DOHH2 (cell line): ENCODE measurements around the gene SIRT1.

Experiments used
- H3F3A ChIP-seq: fragments of 200-600 bp; sonication (generic), shearing (Covaris generic); 2 replicates; pipeline ENCODE4 v1.6.0; 2016; ENCODE audit warnings: antibody characterized with exemption, mild to moderate bottlenecking; ENCODE audit not compliant: control insufficient read depth, insufficient read depth
- H3K27ac ChIP-seq: fragments of 200-600 bp; sonication (generic); 2 replicates; pipeline ENCODE4 v1.5.1; 2014; ENCODE audit warnings: low read depth, mild to moderate bottlenecking, low read length, moderate library complexity
- H3K27me3 ChIP-seq: fragments of 200-600 bp; sonication (generic); 2 replicates; pipeline ENCODE4 v1.6.1; 2014; ENCODE audit warnings: mild to moderate bottlenecking, low read length, mixed read lengths; ENCODE audit not compliant: control insufficient read depth
- H3K36me3 ChIP-seq: fragments of 200-600 bp; sonication (generic); 2 replicates; pipeline ENCODE4 v1.6.1; 2014; ENCODE audit warnings: mild to moderate bottlenecking, low read length, moderate library complexity, mixed read lengths; ENCODE audit not compliant: control insufficient read depth
- H3K4me1 ChIP-seq: fragments of 200-600 bp; sonication (generic); 2 replicates; pipeline ENCODE4 v1.6.1; 2014; ENCODE audit warnings: mild to moderate bottlenecking, low read length, mixed read lengths; ENCODE audit not compliant: control insufficient read depth
- H3K4me2 ChIP-seq: fragments of 200-600 bp; sonication (generic); 2 replicates; pipeline ENCODE4 v1.6.0; 2014; ENCODE audit warnings: mild to moderate bottlenecking, low read length, moderate library complexity
- H3K4me3 ChIP-seq: fragments of 200-600 bp; sonication (generic); 2 replicates; pipeline ENCODE4 v1.5.1; 2014; ENCODE audit warnings: mild to moderate bottlenecking, low read length, mixed read lengths
- H3K79me2 ChIP-seq: fragments of 200-600 bp; sonication (generic); 2 replicates; pipeline ENCODE4 v1.6.1; 2014; ENCODE audit warnings: mild to moderate bottlenecking, low read length, mixed read lengths; ENCODE audit not compliant: control insufficient read depth
- H3K9me2 ChIP-seq: fragments of 200-600 bp; sonication (generic); replicated peaks from 2 replicates; pipeline ENCODE4 v1.6.1; 2014; ENCODE audit warnings: mild to moderate bottlenecking, low read length, mixed read lengths; ENCODE audit not compliant: control insufficient read depth
- H3K9me3 ChIP-seq: fragments of 200-600 bp; sonication (generic); 2 replicates; pipeline ENCODE4 v1.6.1; 2014; ENCODE audit warnings: antibody characterized with exemption, low read length, mixed read lengths; ENCODE audit not compliant: control insufficient read depth, insufficient read depth
- H4K20me1 ChIP-seq: fragments of 200-600 bp; sonication (generic); 2 replicates; pipeline ENCODE4 v1.6.0; 2014; ENCODE audit warnings: low read depth, mild to moderate bottlenecking, antibody characterized with exemption, low read length, moderate library complexity; ENCODE audit not compliant: control insufficient read depth, insufficient read depth
- EZH2phosphoT487 ChIP-seq: fragments of 200-600 bp; sonication (generic); IDR thresholded peaks from 2 replicates; pipeline ENCODE4 v1.6.1; 2017; ENCODE audit warnings: borderline replicate concordance, mild to moderate bottlenecking, antibody characterized with exemption, low read length, moderate library complexity, mixed read lengths
- TF ChIP-seq, protein P1 (sequence below): fragments of 200-600 bp; sonication (generic); IDR thresholded peaks from one replicate; pipeline ENCODE4 v1.5.1; 2014; ENCODE audit warnings: antibody characterized with exemption, mild to moderate bottlenecking, low read depth, low read length; ENCODE audit not compliant: poor library complexity, severe bottlenecking

SIRT1 gene

DNA sequence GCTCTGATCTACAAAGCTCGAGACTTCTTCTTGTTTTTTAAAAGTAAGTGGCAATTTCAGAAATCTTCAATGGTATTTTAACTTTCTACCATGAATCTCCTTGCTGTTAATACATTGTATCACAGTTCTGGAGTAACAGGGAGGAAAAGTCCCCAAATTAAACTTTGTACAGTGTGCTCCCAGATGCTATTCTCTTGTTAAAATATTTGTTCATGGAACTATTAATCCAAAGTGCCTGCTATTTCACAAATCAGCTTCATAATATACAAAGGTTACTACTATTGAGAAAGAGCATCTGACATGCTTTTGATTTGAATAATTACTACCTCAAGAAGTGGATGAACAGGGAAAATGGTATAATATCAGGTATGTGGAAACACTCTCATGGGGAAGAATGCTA is 36.6 kb downstream of the SIRT1 start:
- H3K27me3 ChIP-seq, result no peaks in the 10 kb centered on the region
- no peaks in the 10 kb centered on the region for H3K9me3 ChIP-seq
- peaks cover 30% of the 10 kb centered on the region for H3F3A ChIP-seq
- no peak overlapping the region for H3K4me3 ChIP-seq
- TF ChIP-seq EZH2phosphoT487, result no peak
- TF ChIP-seq, protein P1, sequence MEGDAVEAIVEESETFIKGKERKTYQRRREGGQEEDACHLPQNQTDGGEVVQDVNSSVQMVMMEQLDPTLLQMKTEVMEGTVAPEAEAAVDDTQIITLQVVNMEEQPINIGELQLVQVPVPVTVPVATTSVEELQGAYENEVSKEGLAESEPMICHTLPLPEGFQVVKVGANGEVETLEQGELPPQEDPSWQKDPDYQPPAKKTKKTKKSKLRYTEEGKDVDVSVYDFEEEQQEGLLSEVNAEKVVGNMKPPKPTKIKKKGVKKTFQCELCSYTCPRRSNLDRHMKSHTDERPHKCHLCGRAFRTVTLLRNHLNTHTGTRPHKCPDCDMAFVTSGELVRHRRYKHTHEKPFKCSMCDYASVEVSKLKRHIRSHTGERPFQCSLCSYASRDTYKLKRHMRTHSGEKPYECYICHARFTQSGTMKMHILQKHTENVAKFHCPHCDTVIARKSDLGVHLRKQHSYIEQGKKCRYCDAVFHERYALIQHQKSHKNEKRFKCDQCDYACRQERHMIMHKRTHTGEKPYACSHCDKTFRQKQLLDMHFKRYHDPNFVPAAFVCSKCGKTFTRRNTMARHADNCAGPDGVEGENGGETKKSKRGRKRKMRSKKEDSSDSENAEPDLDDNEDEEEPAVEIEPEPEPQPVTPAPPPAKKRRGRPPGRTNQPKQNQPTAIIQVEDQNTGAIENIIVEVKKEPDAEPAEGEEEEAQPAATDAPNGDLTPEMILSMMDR, result no peak
- H3K4me2 ChIP-seq, result no peak overlapping the region
- peaks cover 48% of the 10 kb centered on the region for H3K36me3 ChIP-seq
- no peaks in the 10 kb centered on the region for H3K4me1 ChIP-seq
- H3K9me2 ChIP-seq, result no peaks in the 10 kb centered on the region
- H4K20me1 ChIP-seq, result no peaks in the 10 kb centered on the region
- H3K27ac ChIP-seq, result no peak overlapping the region
- 0 out of 2 replicates have a peak, but pooled peaks cover 2% of the 10 kb centered on the region for H3K79me2 ChIP-seq

GRCh38 chr10:67923551-67923950 is 39.1 kb downstream of the SIRT1 start:
- no peak overlapping the region for H3K4me3 ChIP-seq
- no peaks in the 10 kb centered on the region for H3K9me3 ChIP-seq
- H4K20me1 ChIP-seq, result no peaks in the 10 kb centered on the region
- no peaks in the 10 kb centered on the region for H3K9me2 ChIP-seq
- peaks cover 9% of the 10 kb centered on the region for H3F3A ChIP-seq
- no peak for TF ChIP-seq EZH2phosphoT487
- TF ChIP-seq, protein P1, result no peak
- no peaks in the 10 kb centered on the region for H3K79me2 ChIP-seq
- H3K27me3 ChIP-seq, result no peaks in the 10 kb centered on the region
- no peak overlapping the region for H3K27ac ChIP-seq
- H3K4me2 ChIP-seq, result no peak overlapping the region
- no peaks in the 10 kb centered on the region for H3K4me1 ChIP-seq
- H3K36me3 ChIP-seq, result peaks cover 30% of the 10 kb centered on the region

DNA sequence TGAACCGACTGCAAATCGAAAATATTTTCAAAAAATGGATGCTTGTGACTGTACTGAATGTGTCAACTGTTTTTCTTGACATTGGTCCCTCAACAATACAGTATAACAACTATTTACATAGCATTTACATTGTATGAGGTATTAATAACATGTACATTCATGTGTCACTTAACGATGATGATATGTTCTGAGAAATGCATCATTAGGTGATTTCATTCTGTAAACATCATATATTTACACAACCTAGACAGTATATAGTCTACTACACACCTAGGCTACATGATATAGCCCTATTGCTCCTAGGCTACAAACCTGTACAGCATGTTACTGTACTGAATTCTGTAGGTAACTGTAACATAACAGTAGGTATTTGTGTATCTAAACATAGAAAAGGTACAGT is 39.7 kb downstream of the SIRT1 start:
- Histone ChIP-seq H3K4me2 (no peak overlapping the region), H4K20me1 (no peaks in the 10 kb centered on the region), H3K36me3 (peaks cover 25% of the 10 kb centered on the region), H3K79me2 (no peaks in the 10 kb centered on the region), H3K4me3 (no peak overlapping the region), H3K9me3 (no peaks in the 10 kb centered on the region), H3K4me1 (no peaks in the 10 kb centered on the region), H3F3A (peaks cover 8% of the 10 kb centered on the region), H3K27ac (no peak overlapping the region), H3K9me2 (no peaks in the 10 kb centered on the region), H3K27me3 (no peaks in the 10 kb centered on the region)
- TF ChIP-seq, protein P1, result no peak
- TF ChIP-seq EZH2phosphoT487, result no peak
